GM12891 (cell line): Measurements from ENCODE around the gene GMNC.

ENCODE experiments used
- POLR2A ChIP-seq: IDR thresholded peaks from 2 replicates; pipeline ENCODE4 v1.6.1; 2011; ENCODE audit warnings: low read depth, low read length, control low read depth
- POLR2AphosphoS5 ChIP-seq: IDR thresholded peaks from 2 replicates; pipeline ENCODE4 v1.6.1; 2011; ENCODE audit warnings: low read depth, low read length, control low read depth
- TAF1 ChIP-seq: IDR thresholded peaks from 2 replicates; pipeline ENCODE4 v1.6.1; 2011; ENCODE audit warnings: low read depth, low read length, control low read depth

- TF ChIP-seq POLR2AphosphoS5 (no peak), TAF1 (no peak), POLR2A (no peak)
Measured at GRCh38 chr3:190903156-190903555, 40.7 kb upstream of the GMNC start.
